GM06990 (cell line): Measurements from ENCODE around the gene IP6K1.

Experiments used
- DNase-seq: peaks from one replicate; pipeline ENCODE4 v3.0.0-alpha.2; 2011; ENCODE audit not compliant: insufficient read length; ENCODE audit errors: extremely low read depth
- H3K27me3 ChIP-seq: replicated peaks from 2 replicates; pipeline ENCODE4 v1.6.0; 2011; ENCODE audit warnings: low read length; ENCODE audit not compliant: control insufficient read depth, insufficient read depth
- H3K36me3 ChIP-seq: 2 replicates; pipeline ENCODE4 v1.5.1; 2011; ENCODE audit warnings: low read length; ENCODE audit not compliant: control insufficient read depth, insufficient read depth
- H3K4me3 ChIP-seq: replicated peaks from 2 replicates; pipeline ENCODE4 v1.5.1; 2011; ENCODE audit warnings: low read depth, mild to moderate bottlenecking, control low read depth, low read length
- CTCF ChIP-seq: IDR thresholded peaks from 2 replicates; pipeline ENCODE4 v1.5.1; 2011; ENCODE audit warnings: low read length, control low read depth, mild to moderate bottlenecking, inconsistent platforms; ENCODE audit not compliant: insufficient read depth, poor library complexity, severe bottlenecking

IP6K1 gene

GRCh38 chr3:49717959-49718857, 68.1 kb downstream of the IP6K1 start:
- H3K27me3 ChIP-seq: no peaks in the 10 kb centered on the region
- peaks cover 30% of the 10 kb centered on the region for H3K36me3 ChIP-seq
- TF ChIP-seq CTCF: no peak
- DNase-seq: peak; percentile 47
- no peak overlapping the region for H3K4me3 ChIP-seq

GRCh38 chr3:49717211-49717958, 69.0 kb downstream of the IP6K1 start:
- H3K4me3 ChIP-seq: no peak overlapping the region
- TF ChIP-seq CTCF: no peak

GRCh38 chr3:49716691-49717210, 69.6 kb downstream of the IP6K1 start:
- H3K4me3 ChIP-seq: no peak overlapping the region
- peak; percentile 14 for DNase-seq
- no peaks in the 10 kb centered on the region for H3K27me3 ChIP-seq
- peaks cover 26% of the 10 kb centered on the region for H3K36me3 ChIP-seq
- no peak for TF ChIP-seq CTCF

More at GRCh38 chr3:49717211-49717958, 69.0 kb downstream of the IP6K1 start:
- peak; percentile 18 for DNase-seq
- Histone ChIP-seq H3K27me3 (no peaks in the 10 kb centered on the region), H3K36me3 (peaks cover 31% of the 10 kb centered on the region)

- Histone ChIP-seq H3K4me3 (no peak overlapping the region), H3K27me3 (no peaks in the 10 kb centered on the region), H3K36me3 (peaks cover 21% of the 10 kb centered on the region)
- no peak for TF ChIP-seq CTCF
- DNase-seq: no peak
Measured at GRCh38 chr3:49716169-49716568, 70.2 kb downstream of the IP6K1 start.

GRCh38 chr3:49715611-49716121, 70.7 kb downstream of the IP6K1 start:
- H3K36me3 ChIP-seq: peaks cover 16% of the 10 kb centered on the region
- DNase-seq: no peak
- no peak for TF ChIP-seq CTCF
- H3K4me3 ChIP-seq: no peak overlapping the region
- no peaks in the 10 kb centered on the region for H3K27me3 ChIP-seq
